GM23338 (cell line): Measurements from ENCODE around the gene VAV3.

Source experiments
- CREB1 ChIP-seq: fragments of 250-450 bp; sonication (Bioruptor Pico); IDR thresholded peaks from 2 replicates; pipeline ENCODE4 v1.5.0; 2020; ENCODE audit warnings: low read depth, mild to moderate bottlenecking, moderate library complexity
- CTCF ChIP-seq, 2 experiments: fragments of 200-600 bp in 1 of 2; sonication (generic) in 1 of 2; conservative IDR thresholded peaks; 2 replicates each; pipeline versions ENCODE4 v1.5.1 to v1.6.1; 2016 to 2017; ENCODE audit warnings: antibody characterized with exemption in 2 of 2, low read depth in 2 of 2, mild to moderate bottlenecking in 2 of 2, moderate library complexity in 1 of 2
- EZH2 ChIP-seq: fragments of 200-600 bp; sonication (generic); IDR thresholded peaks from one replicate; pipeline ENCODE4 v1.8.0; 2017; ENCODE audit warnings: antibody characterized with exemption, mild to moderate bottlenecking, low read depth; ENCODE audit not compliant: unreplicated experiment
- EZH2phosphoT487 ChIP-seq: fragments of 200-600 bp; sonication (generic); IDR thresholded peaks from one replicate; pipeline ENCODE4 v1.8.1; 2018; ENCODE audit warnings: antibody characterized with exemption; ENCODE audit not compliant: unreplicated experiment
- POLR2AphosphoS5 ChIP-seq: IDR thresholded peaks from 2 replicates; pipeline ENCODE4 v1.6.1; 2016; ENCODE audit warnings: antibody characterized with exemption, low read depth
- REST ChIP-seq: IDR thresholded peaks from one replicate; pipeline ENCODE4 v1.6.1; 2018; ENCODE audit warnings: antibody characterized with exemption; ENCODE audit not compliant: unreplicated experiment
- TF ChIP-seq, protein P1 (sequence below): IDR thresholded peaks from 2 replicates; pipeline ENCODE4 v1.6.1; 2016; ENCODE audit warnings: antibody characterized with exemption

DNA sequence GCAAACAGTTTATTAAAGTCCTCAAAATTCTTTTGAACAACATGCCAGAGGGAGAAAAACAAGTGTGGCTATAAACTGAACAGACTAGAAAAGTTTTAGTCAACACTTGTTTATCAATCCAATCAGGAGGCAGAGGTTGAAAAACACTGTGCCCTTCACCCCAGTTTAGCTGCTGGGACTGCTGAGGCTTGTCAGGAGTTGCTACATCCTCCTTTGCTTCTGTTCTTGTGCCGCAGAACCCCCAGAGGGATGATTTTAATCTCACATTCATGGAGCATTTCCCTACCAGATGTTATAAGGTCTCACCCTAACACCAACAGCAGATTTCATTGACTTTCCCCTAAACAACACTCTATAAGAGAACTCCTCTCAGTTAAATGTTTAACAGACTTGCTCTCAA is 321.2 kb downstream of the VAV3 start:
- no peak for TF ChIP-seq CTCF (conservative IDR thresholded peaks at IDR 0.05; ENCODE audit: low read depth in 2 of 2)
- no peak for TF ChIP-seq EZH2
- TF ChIP-seq, protein P1, sequence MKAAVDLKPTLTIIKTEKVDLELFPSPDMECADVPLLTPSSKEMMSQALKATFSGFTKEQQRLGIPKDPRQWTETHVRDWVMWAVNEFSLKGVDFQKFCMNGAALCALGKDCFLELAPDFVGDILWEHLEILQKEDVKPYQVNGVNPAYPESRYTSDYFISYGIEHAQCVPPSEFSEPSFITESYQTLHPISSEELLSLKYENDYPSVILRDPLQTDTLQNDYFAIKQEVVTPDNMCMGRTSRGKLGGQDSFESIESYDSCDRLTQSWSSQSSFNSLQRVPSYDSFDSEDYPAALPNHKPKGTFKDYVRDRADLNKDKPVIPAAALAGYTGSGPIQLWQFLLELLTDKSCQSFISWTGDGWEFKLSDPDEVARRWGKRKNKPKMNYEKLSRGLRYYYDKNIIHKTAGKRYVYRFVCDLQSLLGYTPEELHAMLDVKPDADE, result no peak
- no peak for TF ChIP-seq CREB1
- no peak for TF ChIP-seq EZH2phosphoT487
- no peak for TF ChIP-seq POLR2AphosphoS5
- no peak for TF ChIP-seq REST
